ENCODE results near the gene CRADD.

Gene CRADD

GRCh38 chr12:93670104-93670503 is 7.1 kb upstream of the CRADD start:
- no peak for DNase-seq (ENCODE audit: low read depth)

DNA sequence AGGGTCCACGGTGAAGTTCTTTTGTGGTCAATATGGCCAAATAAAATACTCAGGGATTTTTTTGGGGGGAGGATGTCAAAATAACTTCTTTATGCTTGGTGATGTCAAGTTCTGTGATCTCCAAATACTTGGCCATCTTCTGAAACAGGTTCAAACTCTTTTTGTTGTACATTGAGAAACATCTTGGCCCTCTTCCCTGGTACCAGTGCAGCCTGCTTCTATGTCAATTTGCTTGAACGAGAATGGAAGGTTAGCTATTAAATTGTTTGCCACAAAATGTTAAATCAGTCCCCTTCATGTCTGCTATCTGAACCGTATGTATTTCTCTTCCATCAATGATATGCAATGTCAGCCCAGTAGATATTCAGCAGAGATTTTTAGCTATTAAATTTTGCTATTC is 6.1 kb upstream of the CRADD start:
- DNase-seq (ENCODE audit: low read depth) = no peak
- TF ChIP-seq, protein P1, sequence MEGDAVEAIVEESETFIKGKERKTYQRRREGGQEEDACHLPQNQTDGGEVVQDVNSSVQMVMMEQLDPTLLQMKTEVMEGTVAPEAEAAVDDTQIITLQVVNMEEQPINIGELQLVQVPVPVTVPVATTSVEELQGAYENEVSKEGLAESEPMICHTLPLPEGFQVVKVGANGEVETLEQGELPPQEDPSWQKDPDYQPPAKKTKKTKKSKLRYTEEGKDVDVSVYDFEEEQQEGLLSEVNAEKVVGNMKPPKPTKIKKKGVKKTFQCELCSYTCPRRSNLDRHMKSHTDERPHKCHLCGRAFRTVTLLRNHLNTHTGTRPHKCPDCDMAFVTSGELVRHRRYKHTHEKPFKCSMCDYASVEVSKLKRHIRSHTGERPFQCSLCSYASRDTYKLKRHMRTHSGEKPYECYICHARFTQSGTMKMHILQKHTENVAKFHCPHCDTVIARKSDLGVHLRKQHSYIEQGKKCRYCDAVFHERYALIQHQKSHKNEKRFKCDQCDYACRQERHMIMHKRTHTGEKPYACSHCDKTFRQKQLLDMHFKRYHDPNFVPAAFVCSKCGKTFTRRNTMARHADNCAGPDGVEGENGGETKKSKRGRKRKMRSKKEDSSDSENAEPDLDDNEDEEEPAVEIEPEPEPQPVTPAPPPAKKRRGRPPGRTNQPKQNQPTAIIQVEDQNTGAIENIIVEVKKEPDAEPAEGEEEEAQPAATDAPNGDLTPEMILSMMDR (conservative IDR thresholded peaks at IDR 0.05; ENCODE audit: low read length) = no peak
- H3K4me3 ChIP-seq (ENCODE audit: low read length) = no peak overlapping the region

More at GRCh38 chr12:93670104-93670503, 7.1 kb upstream of the CRADD start:
- TF ChIP-seq, protein P1 (conservative IDR thresholded peaks at IDR 0.05; ENCODE audit: low read length) = no peak
- H3K4me3 ChIP-seq (ENCODE audit: low read length) = no peak overlapping the region

DNA sequence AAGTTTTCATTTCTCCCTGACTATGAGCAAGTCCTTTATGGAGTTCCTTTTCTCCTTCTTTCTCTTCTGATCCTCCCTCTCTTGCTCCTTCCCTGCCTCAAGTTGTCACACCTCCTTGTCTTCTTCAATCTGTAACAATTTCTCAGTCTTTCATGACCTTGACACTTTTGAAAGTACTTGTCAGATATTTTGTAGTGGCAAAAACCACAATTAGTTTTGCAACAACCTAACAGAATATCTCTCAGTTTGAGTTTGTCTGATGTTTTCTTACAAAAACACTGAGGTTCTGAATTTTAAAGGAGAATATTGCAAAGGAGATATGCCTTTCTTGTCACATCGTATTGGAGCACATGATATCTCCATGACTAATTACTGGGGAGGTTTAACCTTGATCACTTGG is 4.1 kb upstream of the CRADD start:
- no peak overlapping the region for H3K4me3 ChIP-seq (ENCODE audit: low read length)
- TF ChIP-seq, protein P1 (conservative IDR thresholded peaks at IDR 0.05; ENCODE audit: low read length) = no peak
- DNase-seq (ENCODE audit: low read depth) = no peak

GRCh38 chr12:93674386-93674785 is 2.8 kb upstream of the CRADD start:
- TF ChIP-seq, protein P1 (conservative IDR thresholded peaks at IDR 0.05; ENCODE audit: low read length) = no peak
- no peak overlapping the region for H3K4me3 ChIP-seq (ENCODE audit: low read length)
- DNase-seq (ENCODE audit: low read depth) = no peak

- H3K4me3 ChIP-seq (ENCODE audit: low read length) = peak overlapping the region; percentile 71
- TF ChIP-seq, protein P1 (conservative IDR thresholded peaks at IDR 0.05; ENCODE audit: low read length) = no peak
- DNase-seq (ENCODE audit: low read depth) = no peak
These were observed 574 bp upstream of the CRADD start for GRCh38 chr12:93676408-93677194.

DNA sequence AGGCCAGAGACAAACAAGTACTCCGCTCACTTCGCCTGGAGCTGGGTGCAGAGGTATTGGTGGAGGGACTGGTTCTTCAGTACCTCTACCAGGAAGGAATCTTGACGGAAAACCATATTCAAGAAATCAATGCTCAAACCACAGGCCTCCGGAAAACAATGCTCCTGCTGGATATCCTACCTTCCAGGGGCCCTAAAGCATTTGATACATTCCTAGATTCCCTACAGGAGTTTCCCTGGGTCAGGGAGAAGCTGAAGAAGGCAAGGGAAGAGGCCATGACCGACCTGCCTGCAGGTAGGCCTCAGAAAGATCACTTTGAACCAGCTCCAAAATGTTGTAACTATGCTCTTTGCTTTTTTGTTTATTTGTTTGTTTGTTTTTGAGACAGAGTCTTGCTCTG is 1.6 kb downstream of the CRADD start:
- H3K4me3 ChIP-seq (ENCODE audit: low read length) = no peak overlapping the region
- TF ChIP-seq, protein P1 (conservative IDR thresholded peaks at IDR 0.05; ENCODE audit: low read length) = no peak

DNA sequence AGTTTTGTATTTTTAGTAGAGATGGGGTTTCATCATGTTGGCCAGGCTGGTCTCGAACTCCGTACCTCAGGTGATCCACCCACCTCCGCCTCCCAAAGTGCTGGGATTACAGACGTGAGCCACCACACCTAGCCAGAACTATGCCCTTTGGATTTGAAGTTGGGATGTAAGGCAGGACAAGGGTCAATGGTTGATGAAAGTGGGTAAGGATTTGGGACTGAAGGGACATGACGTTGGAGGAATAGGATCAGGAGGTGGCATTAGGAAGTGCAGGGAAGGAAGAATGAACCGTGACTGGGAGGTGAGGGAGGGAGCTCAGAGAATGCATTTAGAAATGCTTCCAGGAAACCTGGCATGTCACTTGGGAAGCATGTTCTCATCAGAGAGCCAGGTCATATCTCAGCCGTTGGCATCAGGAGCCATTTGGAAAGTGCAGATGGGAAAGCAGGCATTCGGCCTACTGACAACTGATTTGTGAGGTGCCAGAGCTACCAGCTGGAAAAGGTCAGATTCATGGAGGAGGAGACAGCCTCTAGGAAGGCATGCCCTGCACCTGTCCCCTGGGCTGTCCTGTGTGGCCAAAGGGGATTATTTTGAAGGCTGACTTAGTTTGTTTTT is 2.2 kb downstream of the CRADD start:
- no peak for DNase-seq (ENCODE audit: low read depth)
- no peak overlapping the region for H3K4me3 ChIP-seq (ENCODE audit: low read length)
- TF ChIP-seq, protein P1 (conservative IDR thresholded peaks at IDR 0.05; ENCODE audit: low read length) = no peak

More for the DNA sequence above, 1.6 kb downstream of the CRADD start:
- DNase-seq (ENCODE audit: low read depth) = no peak
